SK-N-MC (cell line): ENCODE results near the gene MAP6.

ENCODE experiments used
- EZH2 ChIP-seq: fragments of 200-600 bp; sonication (generic); IDR thresholded peaks from one replicate; pipeline ENCODE4 v1.6.1; 2017; ENCODE audit warnings: antibody characterized with exemption
- POLR2AphosphoS5 ChIP-seq: IDR thresholded peaks from 2 replicates; pipeline ENCODE4 v1.6.1; 2012; ENCODE audit warnings: mild to moderate bottlenecking, low read depth, low read length, borderline replicate concordance

- TF ChIP-seq EZH2, result no peak
- no peak for TF ChIP-seq POLR2AphosphoS5
Measured at GRCh38 chr11:75553182-75553581, 115.7 kb downstream of the MAP6 start.
